HG03575 (cell line): ENCODE measurements around the gene PLEKHJ1.
"Not testable (repeated sequence)": the region's sequence is repeated elsewhere in the genome, so short reads cannot be mapped to it uniquely, and the experiment has no call there.

Experiments used
- ATAC-seq: cut with Tn5 transposase; IDR thresholded peaks from one replicate; pipeline ENCODE4 v1.9.1; 2021; ENCODE audit not compliant: unreplicated experiment, insufficient number of reproducible peaks, low FRiP score; ENCODE audit errors: extremely low read depth

The PLEKHJ1 gene

DNA sequence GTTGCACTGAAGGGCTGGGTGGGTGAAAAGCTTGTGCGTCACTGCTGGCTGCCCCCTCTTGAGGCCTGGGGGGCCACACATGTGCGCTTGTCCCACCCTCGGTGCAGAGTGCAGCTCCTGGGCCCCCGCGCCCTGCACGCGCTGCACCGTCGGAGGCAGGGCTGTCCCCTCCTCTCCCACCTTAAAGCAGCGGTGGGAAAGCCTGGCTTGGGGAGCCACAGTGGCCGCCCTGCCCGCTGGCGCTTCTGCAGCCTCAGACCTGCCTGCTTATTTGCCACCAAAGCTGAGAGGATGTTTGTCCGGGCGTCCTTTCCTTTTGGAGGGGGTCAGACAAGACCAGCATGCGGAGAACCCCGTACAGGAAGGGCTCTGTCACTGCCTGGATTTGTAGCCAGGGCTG is 26.7 kb downstream of the PLEKHJ1 start:
- ATAC-seq, result no peak

GRCh38 chr19:2208975-2209374 is 27.2 kb downstream of the PLEKHJ1 start:
- ATAC-seq, result no peak

GRCh38 chr19:2207991-2208860 is 27.9 kb downstream of the PLEKHJ1 start:
- no peak for ATAC-seq

DNA sequence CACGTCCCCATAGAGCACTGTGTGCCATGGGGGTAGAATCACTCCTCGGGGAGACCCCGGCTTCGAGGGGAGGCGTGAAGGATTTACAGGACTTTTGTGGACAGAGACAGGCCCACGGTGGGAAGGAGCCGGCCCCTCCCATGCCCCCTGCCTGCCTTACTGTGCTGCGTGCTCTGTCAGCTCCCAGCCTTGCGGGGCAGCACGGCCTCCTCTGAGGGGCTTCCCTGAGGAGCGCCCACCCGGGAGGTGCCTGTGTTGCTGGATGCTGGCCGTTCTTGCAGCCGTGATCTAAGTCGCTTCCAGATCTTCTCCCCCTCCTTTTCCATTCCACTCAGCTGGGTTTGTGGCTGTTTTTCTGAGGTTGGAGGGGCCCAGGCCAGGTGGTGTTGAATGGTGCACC is 29.1 kb downstream of the PLEKHJ1 start:
- no peak for ATAC-seq

GRCh38 chr19:2202366-2202765 is 33.8 kb downstream of the PLEKHJ1 start:
- ATAC-seq, result no peak

- ATAC-seq, result no peak
Observed at GRCh38 chr19:2201473-2202148, 34.5 kb downstream of the PLEKHJ1 start.

- not testable (repeated sequence) for ATAC-seq
Observed at GRCh38 chr19:2200624-2201294, 35.4 kb downstream of the PLEKHJ1 start.

- no peak for ATAC-seq
Observed at GRCh38 chr19:2199861-2200623, 36.1 kb downstream of the PLEKHJ1 start.

DNA sequence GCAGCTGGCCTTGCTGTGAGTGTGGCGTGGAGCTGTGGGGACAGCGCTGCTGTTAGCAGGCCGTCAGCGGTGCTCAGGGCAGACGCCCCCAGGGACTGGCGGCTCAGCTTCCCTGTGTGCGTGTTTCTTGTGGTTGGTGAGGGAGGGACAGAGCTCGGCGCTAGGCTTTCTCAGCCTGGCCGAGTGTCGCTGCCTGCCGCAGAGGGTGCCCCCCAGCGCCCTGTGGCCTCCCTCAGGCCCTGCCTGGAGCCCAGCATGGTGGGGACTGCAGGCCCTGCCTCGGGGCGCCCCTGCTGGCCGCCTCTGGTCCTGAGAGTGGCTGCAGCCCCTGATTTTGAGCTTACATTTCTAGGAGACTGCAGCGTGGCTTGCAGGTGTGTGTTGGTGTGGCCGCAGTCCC is 36.9 kb downstream of the PLEKHJ1 start:
- ATAC-seq, result no peak

DNA sequence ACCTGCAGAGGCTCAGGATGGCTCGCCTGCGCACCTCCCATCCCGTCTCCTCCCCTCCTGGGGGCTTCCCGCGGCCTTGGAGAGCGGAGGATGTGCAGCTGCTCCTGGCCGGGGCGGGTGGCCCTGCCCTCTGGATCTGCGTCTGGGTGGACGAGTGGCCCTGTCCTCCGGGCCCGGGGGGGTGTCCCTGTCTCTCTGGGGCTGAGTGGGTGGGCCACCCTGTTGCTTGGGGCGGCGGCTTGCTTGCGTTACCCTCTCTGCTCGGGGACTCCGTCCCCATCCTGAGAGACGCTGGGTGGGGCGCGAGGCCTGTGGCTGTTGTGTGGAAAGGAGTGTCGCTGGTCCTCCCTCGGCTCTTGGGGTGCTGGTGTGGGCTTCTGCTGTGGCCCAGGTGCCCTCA is 37.8 kb downstream of the PLEKHJ1 start:
- ATAC-seq, result no peak

- ATAC-seq, result no peak
Observed at GRCh38 chr19:2197270-2197669, 38.9 kb downstream of the PLEKHJ1 start.

GRCh38 chr19:2195914-2196313 is 40.2 kb downstream of the PLEKHJ1 start:
- no peak for ATAC-seq

DNA sequence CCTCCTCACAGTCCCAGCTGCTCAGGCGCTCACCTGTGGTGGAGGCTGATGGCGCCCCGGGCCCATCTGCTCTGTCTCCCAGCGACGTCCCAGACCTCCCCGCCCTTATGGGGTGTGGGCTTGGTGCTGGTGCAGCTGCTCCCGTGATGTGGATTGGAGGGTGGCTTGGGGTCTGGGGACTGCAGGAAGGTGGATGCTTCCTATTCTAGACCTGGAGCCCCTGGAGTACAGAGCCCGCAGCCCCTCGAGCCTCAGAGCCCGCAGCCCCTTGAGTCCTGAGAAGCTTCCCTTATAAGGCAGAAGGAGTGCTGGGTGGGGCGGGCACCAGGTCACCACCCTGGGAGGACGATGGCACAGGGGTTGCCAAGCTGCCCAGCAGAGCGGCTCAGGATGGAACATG is 40.8 kb downstream of the PLEKHJ1 start:
- no peak for ATAC-seq

DNA sequence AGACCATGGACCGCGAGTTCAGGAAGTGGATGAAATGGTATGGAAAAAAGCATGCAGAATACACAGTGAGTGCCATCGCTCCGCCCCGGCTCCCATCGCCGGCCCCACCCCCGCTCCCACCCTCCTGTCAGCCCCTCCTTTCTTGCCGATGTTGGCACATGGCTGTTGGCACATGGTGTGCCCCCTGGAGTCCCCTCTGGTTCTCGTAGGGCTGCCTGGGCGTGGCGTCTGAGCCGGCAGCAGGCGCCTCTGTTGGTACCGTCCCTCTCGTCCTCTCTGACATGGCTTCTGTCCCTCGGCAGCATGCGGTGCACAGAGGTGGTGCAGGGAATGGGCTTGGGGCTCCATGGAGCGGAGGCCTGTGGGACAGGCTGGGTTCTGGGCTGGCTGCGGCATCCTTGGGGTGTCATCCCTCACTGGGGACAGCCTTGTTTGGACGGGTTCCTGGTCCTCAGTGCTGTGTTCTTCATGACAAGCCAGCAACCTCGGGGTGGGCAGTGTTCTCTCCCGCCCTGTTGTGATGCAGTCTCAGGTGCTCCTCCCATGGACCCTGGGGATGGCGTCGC is 41.5 kb downstream of the PLEKHJ1 start:
- ATAC-seq, result no peak

DNA sequence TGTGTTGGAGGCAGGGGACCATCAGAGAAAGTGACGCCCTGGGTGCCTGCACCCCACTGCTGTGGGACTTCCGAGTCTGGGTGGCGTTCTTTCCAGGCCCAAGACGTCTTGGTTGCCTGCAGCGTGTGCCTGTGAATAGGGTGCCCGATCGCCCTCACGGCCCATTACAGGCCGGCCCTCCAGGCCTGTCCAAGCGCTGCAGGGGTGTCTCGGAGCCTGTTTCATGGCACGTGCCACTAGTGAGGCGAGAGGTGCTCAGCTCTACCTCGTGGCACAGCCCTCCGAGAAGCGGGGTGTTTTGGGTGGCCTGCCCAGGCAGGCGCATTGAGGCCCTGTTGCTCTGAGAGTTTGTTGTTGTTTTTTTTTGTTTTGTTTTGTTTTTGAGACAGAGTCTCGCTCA is 42.3 kb downstream of the PLEKHJ1 start:
- no peak for ATAC-seq

GRCh38 chr19:2192862-2193261 is 43.3 kb downstream of the PLEKHJ1 start:
- no peak for ATAC-seq

GRCh38 chr19:2191456-2192310 is 44.4 kb downstream of the PLEKHJ1 start:
- no peak for ATAC-seq

DNA sequence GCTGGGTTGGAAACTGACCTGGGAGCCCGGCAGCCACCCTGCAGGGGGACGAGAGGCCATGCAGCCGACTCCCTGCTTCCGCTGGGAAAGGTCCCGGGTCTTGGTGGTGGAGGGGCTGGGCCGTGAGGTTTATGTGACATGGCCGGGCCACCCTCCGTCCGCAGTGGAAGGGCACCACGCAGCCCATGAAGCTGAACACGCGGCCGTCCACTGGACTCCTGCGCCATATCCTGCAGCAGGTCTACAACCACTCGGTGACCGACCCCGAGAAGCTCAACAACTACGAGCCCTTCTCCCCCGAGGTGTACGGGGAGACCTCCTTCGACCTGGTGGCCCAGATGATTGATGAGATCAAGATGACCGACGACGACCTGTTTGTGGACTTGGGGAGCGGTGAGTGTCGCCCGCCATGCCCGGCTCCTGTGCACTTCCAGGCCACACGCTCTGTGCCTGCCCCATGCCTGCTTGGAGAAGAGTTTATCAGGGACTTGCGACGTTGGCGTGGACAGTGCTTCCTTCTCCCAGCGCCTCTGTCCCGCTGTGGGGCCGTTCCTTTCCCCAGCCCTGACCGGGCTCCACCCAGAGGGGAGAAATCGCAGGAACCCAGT is 45.2 kb downstream of the PLEKHJ1 start:
- ATAC-seq, result no peak
